GM06990 (cell line): ENCODE results near the gene HOXC13.

Experiments used
- DNase-seq: peaks from one replicate; pipeline ENCODE4 v3.0.0-alpha.2; 2011; ENCODE audit not compliant: insufficient read length; ENCODE audit errors: extremely low read depth
- H3K27me3 ChIP-seq: replicated peaks from 2 replicates; pipeline ENCODE4 v1.6.0; 2011; ENCODE audit warnings: low read length; ENCODE audit not compliant: control insufficient read depth, insufficient read depth
- H3K36me3 ChIP-seq: 2 replicates; pipeline ENCODE4 v1.5.1; 2011; ENCODE audit warnings: low read length; ENCODE audit not compliant: control insufficient read depth, insufficient read depth
- H3K4me3 ChIP-seq: replicated peaks from 2 replicates; pipeline ENCODE4 v1.5.1; 2011; ENCODE audit warnings: low read depth, mild to moderate bottlenecking, control low read depth, low read length
- CTCF ChIP-seq: IDR thresholded peaks from 2 replicates; pipeline ENCODE4 v1.5.1; 2011; ENCODE audit warnings: low read length, control low read depth, mild to moderate bottlenecking, inconsistent platforms; ENCODE audit not compliant: insufficient read depth, poor library complexity, severe bottlenecking

HOXC13 gene

DNA sequence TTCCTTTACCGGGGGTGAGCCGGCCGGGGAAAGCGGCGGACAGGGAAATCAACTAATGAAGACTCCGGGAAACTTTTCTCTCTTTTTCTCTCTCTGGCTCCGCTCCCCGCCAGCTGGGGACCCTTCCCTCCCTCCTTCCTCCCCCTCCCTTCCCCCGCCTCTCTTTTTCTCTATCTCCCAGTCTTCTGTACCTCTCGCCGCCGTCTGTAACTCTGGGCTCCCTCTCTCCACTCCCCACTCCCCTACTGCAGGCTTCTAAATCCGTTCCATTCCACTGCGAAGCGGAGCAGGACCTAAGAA is 27.4 kb downstream of the HOXC13 start:
- Histone ChIP-seq H3K27me3 (peaks cover 10% of the 10 kb centered on the region), H3K36me3 (no peaks in the 10 kb centered on the region), H3K4me3 (no peak overlapping the region)
- no peak for DNase-seq
- TF ChIP-seq CTCF = no peak

- peaks cover 11% of the 10 kb centered on the region for H3K27me3 ChIP-seq
- H3K4me3 ChIP-seq = no peak overlapping the region
Measured at GRCh38 chr12:53966385-53967133, 27.9 kb downstream of the HOXC13 start.

DNA sequence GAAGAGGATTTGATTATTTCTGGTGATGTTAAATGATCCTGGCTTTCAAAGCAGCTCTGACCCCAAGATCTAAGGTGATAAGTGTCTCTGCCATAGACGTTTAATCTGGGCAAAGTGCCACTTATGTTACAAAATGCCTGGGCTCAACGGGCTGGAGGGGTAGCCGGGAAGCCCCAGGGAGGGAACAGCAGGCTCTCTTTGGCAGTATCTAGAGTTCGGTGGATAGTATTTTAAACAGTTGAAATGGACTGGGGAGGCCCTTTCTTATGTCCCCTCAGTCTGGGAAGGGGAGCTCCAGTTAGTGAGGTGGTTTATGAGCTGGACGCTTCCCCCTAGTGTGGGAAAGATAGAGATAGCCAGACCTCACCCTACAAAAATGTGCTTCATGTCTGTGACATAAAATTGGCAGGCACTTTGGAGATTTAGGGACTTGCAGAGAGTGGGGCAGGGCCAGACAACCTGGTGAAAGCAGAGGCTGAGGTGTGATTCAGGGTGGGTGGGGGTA is 28.8 kb downstream of the HOXC13 start:
- no peaks in the 10 kb centered on the region for H3K36me3 ChIP-seq
- DNase-seq = no peak
- H3K4me3 ChIP-seq = no peak overlapping the region
- peaks cover 11% of the 10 kb centered on the region for H3K27me3 ChIP-seq
- no peak for TF ChIP-seq CTCF

More at GRCh38 chr12:53966385-53967133, 27.9 kb downstream of the HOXC13 start:
- TF ChIP-seq CTCF = no peak
- DNase-seq = no peak
- no peaks in the 10 kb centered on the region for H3K36me3 ChIP-seq

GRCh38 chr12:53968214-53969127 is 29.8 kb downstream of the HOXC13 start:
- Histone ChIP-seq H3K36me3 (no peaks in the 10 kb centered on the region), H3K4me3 (no peak overlapping the region), H3K27me3 (peaks cover 11% of the 10 kb centered on the region)
- DNase-seq = no peak
- no peak for TF ChIP-seq CTCF

- Histone ChIP-seq H3K27me3 (peaks cover 11% of the 10 kb centered on the region), H3K36me3 (no peaks in the 10 kb centered on the region), H3K4me3 (no peak overlapping the region)
- DNase-seq = no peak
- TF ChIP-seq CTCF = no peak
Measured at GRCh38 chr12:53969588-53970259, 31.1 kb downstream of the HOXC13 start.
